Activated CD8-positive, alpha-beta T cell treated with anti-CD3 and anti-CD28 coated beads for 36 hours (primary cell): ENCODE measurements around the gene TMEM123. TPM values are rescaled to one million over a fixed set of nuclear protein-coding genes. Genes with fewer than 3 reads are reported as not detected.

ENCODE experiments used
- ATAC-seq: fragments of 200-7000 bp; cut with Tn5 transposase; one replicate; pipeline ENCODE4 v1.10.0; 2021; ENCODE audit warnings: mild to moderate bottlenecking, moderate library complexity
- CTCF ChIA-PET: fragments of 350-600 bp; sonication (Branson Sonifier 250); formaldehyde crosslinking; loops from one replicate; lab custom pipeline; 2021; ENCODE audit warnings: antibody characterized with exemption; lab: Charles Lee
- POLR2A ChIA-PET: fragments of 350-600 bp; sonication (Branson Sonifier 250); formaldehyde crosslinking; loops from one replicate; lab custom pipeline; 2021; ENCODE audit warnings: antibody characterized with exemption; lab: Charles Lee
- DNase-seq: peaks from one replicate; pipeline ENCODE4 v3.0.0-alpha.2; 2020
- H3K27ac Mint-ChIP-seq: one replicate; pipeline ENCODE4 v1.8.0; 2021; ENCODE audit warnings: mild to moderate bottlenecking, mixed read lengths
- H3K27me3 Mint-ChIP-seq: one replicate; pipeline ENCODE4 v1.8.0; 2021; ENCODE audit warnings: mixed read lengths
- H3K36me3 Mint-ChIP-seq: one replicate; pipeline ENCODE4 v1.8.0; 2021; ENCODE audit warnings: low read depth, mixed read lengths
- H3K4me1 Mint-ChIP-seq: one replicate; pipeline ENCODE4 v1.8.0; 2021; ENCODE audit warnings: low read depth, mixed read lengths
- H3K4me3 Mint-ChIP-seq: one replicate; pipeline ENCODE4 v1.8.0; 2021; ENCODE audit warnings: mild to moderate bottlenecking, moderate library complexity, mixed read lengths
- H3K9me3 Mint-ChIP-seq: one replicate; pipeline ENCODE4 v1.8.0; 2021; ENCODE audit warnings: mixed read lengths
- CTCF ChIP-seq: fragments of 200-600 bp; IDR thresholded peaks from one replicate; pipeline ENCODE4 v1.8.0; 2022; ENCODE audit warnings: antibody characterized with exemption, mild to moderate bottlenecking
- intact Hi-C: fragments of 100-400 bp; cut with micrococcal nuclease; formaldehyde crosslinking; loops from one replicate; pipeline ENCODE4 v1.10.0; 2022
- total RNA-seq, 2 experiments: library from RNA; stranded (reverse); gene quantifications; one replicate each; pipeline ENCODE4 v1.2.3, GENCODE V29; 2021

TMEM123 gene
- total RNA-seq, 2 experiments from 2014 or later = 234 to 235 TPM

GRCh38 chr11:102402548-102402947, 50.0 kb downstream of the TMEM123 start:
- Mint-ChIP-seq H3K27me3 (no peaks in the 10 kb centered on the region), H3K4me3 (no peak overlapping the region), H3K27ac (peak overlapping the region; percentile 62), H3K4me1 (peaks cover 53% of the 10 kb centered on the region), H3K36me3 (peaks cover 57% of the 10 kb centered on the region), H3K9me3 (no peaks in the 10 kb centered on the region)
- CTCF ChIA-PET = interaction anchor here (1.5 to 6.9 kb wide), 3 partner anchors 11 to 51 kb away, joined by 3 to 49 read pairs (median 3); partner anchors contain the start of gene TMEM123
- intact Hi-C loops = no loop called here
- DNase-seq (no peak), ATAC-seq (no peak)
- no peak for TF ChIP-seq CTCF
- POLR2A ChIA-PET = no interaction called here

GRCh38 chr11:102401905-102402304, 50.7 kb downstream of the TMEM123 start:
- Mint-ChIP-seq H3K9me3 (no peaks in the 10 kb centered on the region), H3K36me3 (peaks cover 60% of the 10 kb centered on the region), H3K27me3 (no peaks in the 10 kb centered on the region), H3K4me3 (no peak overlapping the region), H3K27ac (peak overlapping the region; percentile 60), H3K4me1 (peaks cover 52% of the 10 kb centered on the region)
- POLR2A ChIA-PET = interaction anchor here (1.3 kb wide), 1 partner anchor 19 kb away, joined by 3 read pairs; no protein-coding TSS in a partner anchor
- ATAC-seq = no peak
- no peak for TF ChIP-seq CTCF
- DNase-seq = no peak
- intact Hi-C loops = no loop called here
- CTCF ChIA-PET = interaction anchor here (1.5 to 6.9 kb wide), 5 partner anchors 11 to 108 kb away, joined by 3 to 49 read pairs (median 5); partner anchors contain the start of gene TMEM123

- no peak for TF ChIP-seq CTCF
- POLR2A ChIA-PET = interaction anchor here (0.6 to 1.3 kb wide), 6 partner anchors 20 to 113 kb away, joined by 3 to 4 read pairs (median 3); no protein-coding TSS in a partner anchor
- H3K4me1 Mint-ChIP-seq = peaks cover 57% of the 10 kb centered on the region
- H3K27ac Mint-ChIP-seq = peak overlapping the region; percentile 26
- H3K9me3 Mint-ChIP-seq = no peaks in the 10 kb centered on the region
- no peak for DNase-seq
- CTCF ChIA-PET = interaction anchor here (1.0 to 6.9 kb wide), 6 partner anchors 9 to 107 kb away, joined by 3 to 49 read pairs (median 8); no protein-coding TSS in a partner anchor
- intact Hi-C loops = no loop called here
- H3K4me3 Mint-ChIP-seq = no peak overlapping the region
- ATAC-seq = no peak
- H3K36me3 Mint-ChIP-seq = peaks cover 61% of the 10 kb centered on the region
- no peaks in the 10 kb centered on the region for H3K27me3 Mint-ChIP-seq
These were observed 52.0 kb downstream of the TMEM123 start for GRCh38 chr11:102400603-102401002.

GRCh38 chr11:102399189-102399588, 53.4 kb downstream of the TMEM123 start:
- Mint-ChIP-seq H3K4me3 (no peak overlapping the region), H3K27me3 (no peaks in the 10 kb centered on the region), H3K4me1 (peaks cover 55% of the 10 kb centered on the region), H3K9me3 (no peaks in the 10 kb centered on the region), H3K27ac (no peak overlapping the region), H3K36me3 (peaks cover 67% of the 10 kb centered on the region)
- ChIA-PET POLR2A (interaction anchor here (0.7 to 1.3 kb wide), 3 partner anchors 9 to 137 kb away, joined by 3 read pairs; no protein-coding TSS in a partner anchor), CTCF (interaction anchor here (0.7 to 6.9 kb wide), 8 partner anchors 8 to 111 kb away, joined by 3 to 49 read pairs (median 8); no protein-coding TSS in a partner anchor)
- intact Hi-C loops = no loop called here
- DNase-seq = peak; percentile 43
- ATAC-seq = peak; percentile 48
- TF ChIP-seq CTCF = no peak

GRCh38 chr11:102398297-102398696, 54.3 kb downstream of the TMEM123 start:
- Mint-ChIP-seq H3K36me3 (peaks cover 68% of the 10 kb centered on the region), H3K27me3 (no peaks in the 10 kb centered on the region), H3K9me3 (no peaks in the 10 kb centered on the region), H3K27ac (peak overlapping the region; percentile 46), H3K4me3 (no peak overlapping the region), H3K4me1 (peaks cover 52% of the 10 kb centered on the region)
- DNase-seq = no peak
- ChIA-PET CTCF (interaction anchor here (0.9 to 6.9 kb wide), 10 partner anchors 7 to 97 kb away, joined by 3 to 49 read pairs (median 8); no protein-coding TSS in a partner anchor), POLR2A (interaction anchor here (0.9 to 1.6 kb wide), 3 partner anchors 8 to 55 kb away, joined by 3 to 5 read pairs (median 4); partner anchors contain the start of gene TMEM123)
- intact Hi-C loops = no loop called here
- no peak for ATAC-seq
- TF ChIP-seq CTCF = no peak
